Prostate gland (tissue), 2 donors: ENCODE data around the gene CDC42BPA. TPM values are rescaled to one million over a fixed set of nuclear protein-coding genes. Genes with fewer than 3 reads are reported as not detected.
"Not testable (repeated sequence)": the region's sequence is repeated elsewhere in the genome, so short reads cannot be mapped to it uniquely, and the experiment has no call there.

Source experiments
- DNase-seq: peaks from one replicate; pipeline ENCODE4 v3.0.0-alpha.2; 2019; ENCODE audit warnings: low spot score
- H3K27ac ChIP-seq, 2 donors: fragments of 200-600 bp; sonication (generic); 2 replicates each; pipeline ENCODE4 v1.5.1; 2017 to 2019
- H3K27me3 ChIP-seq: fragments of 200-600 bp; sonication (generic); replicated peaks from 2 replicates; pipeline ENCODE4 v1.5.1; 2019; ENCODE audit not compliant: insufficient read depth
- H3K36me3 ChIP-seq, 2 donors: fragments of 200-600 bp; sonication (generic); 1 replicate in 1 of 2; 2 replicates in 1 of 2; pipeline versions ENCODE4 v1.5.1 to v1.8.1; 2017 to 2019
- H3K4me1 ChIP-seq: fragments of 200-600 bp; sonication (generic); replicated peaks from 2 replicates; pipeline ENCODE4 v1.5.1; 2019
- H3K4me3 ChIP-seq, 2 donors: fragments of 200-600 bp; sonication (generic); 2 replicates each; pipeline ENCODE4 v1.5.1; 2017 to 2019
- H3K9me3 ChIP-seq: fragments of 200-600 bp; sonication (generic); 2 replicates; pipeline ENCODE4 v1.5.1; 2017
- POLR2A ChIP-seq: fragments of 450-650 bp; IDR thresholded peaks from one replicate; pipeline ENCODE4 v1.6.1; 2016; ENCODE audit warnings: antibody characterized with exemption, mild to moderate bottlenecking
- POLR2AphosphoS5 ChIP-seq: sonication (generic); formaldehyde crosslinking; IDR thresholded peaks from one replicate; pipeline ENCODE4 v1.6.1; 2017; ENCODE audit warnings: antibody characterized with exemption
- WGBS: methylation state at CpG from one replicate; pipeline ENCODE4 v1.1.5; 2018; 5-methylcytosine and 5-hydroxymethylcytosine counted together
- intact Hi-C: fragments of 100-400 bp; cut with DNase I; formaldehyde crosslinking; loops from one replicate; pipeline ENCODE4 v1.14.2; 2022
- total RNA-seq, 2 donors: library from RNA; depleted of rRNA; stranded (reverse); fragments of >200 nt; gene quantifications; one replicate each; pipeline ENCODE4 v1.1.0, GENCODE V29; 2016
- TF ChIP-seq, protein P1 (sequence below), 4 experiments: fragments of 200-600 bp in 2 of 4; fragments of 450-650 bp in 2 of 4; sonication (generic) in 2 of 4; IDR thresholded peaks; 1 replicate in 3 of 4; 2 replicates in 1 of 4; pipeline ENCODE4 v1.5.1; 2016 to 2019; ENCODE audit warnings: antibody characterized with exemption in 4 of 4, mild to moderate bottlenecking in 2 of 4, moderate library complexity in 2 of 4

The CDC42BPA gene
- total RNA-seq, 2 donors from 2014 or later: 31.3 to 76.9 TPM

DNA sequence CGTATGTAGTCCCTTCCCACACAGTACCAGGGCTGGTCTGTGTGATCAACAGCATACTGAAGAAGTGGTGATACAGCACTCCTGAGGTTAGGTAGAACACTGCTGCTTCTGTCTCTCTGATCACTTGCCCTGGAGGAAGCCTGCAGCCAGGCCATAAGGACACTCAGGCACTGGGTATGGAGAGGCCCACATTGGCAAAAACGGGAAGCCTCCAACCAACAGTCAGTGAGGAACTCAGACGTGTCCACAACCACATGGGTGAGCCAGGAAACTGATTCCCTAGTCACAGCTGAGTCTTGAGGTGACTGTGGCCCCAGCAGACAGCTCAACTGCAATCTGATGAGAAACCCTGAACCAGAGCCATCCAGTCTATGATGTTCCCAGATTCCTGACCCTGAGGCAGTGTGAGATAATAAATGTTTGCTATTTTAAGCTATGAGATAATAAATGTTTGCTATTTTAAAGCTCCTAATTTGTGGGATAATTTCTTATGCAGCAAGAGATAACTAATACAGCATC lies 315.7 kb downstream of the CDC42BPA start:
- DNase-seq: no peak
- H3K4me1 ChIP-seq: no peaks in the 10 kb centered on the region
- intact Hi-C loops: no loop called here

DNA sequence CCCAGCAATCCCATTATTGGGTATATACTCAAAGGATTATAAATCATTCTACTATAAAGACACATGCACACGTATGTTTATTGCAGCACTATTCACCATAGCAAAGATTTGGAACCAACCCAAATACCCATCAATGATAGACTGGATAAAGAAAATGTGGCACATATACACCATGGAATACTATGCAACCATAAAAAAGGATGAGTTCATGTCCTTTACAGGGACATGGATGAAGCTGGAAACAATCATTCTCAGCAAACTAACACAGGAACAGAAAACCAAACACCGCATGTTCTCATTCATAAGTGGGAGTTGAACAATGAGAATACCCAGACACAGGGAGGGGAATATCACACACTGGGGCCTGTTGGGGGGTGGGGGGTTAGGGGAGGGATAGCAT lies 318.7 kb downstream of the CDC42BPA start:
- H3K9me3 ChIP-seq, intact Hi-C loops, H3K27ac ChIP-seq, H3K4me1 ChIP-seq, DNase-seq, H3K4me3 ChIP-seq, H3K36me3 ChIP-seq, H3K27me3 ChIP-seq: not testable (repeated sequence)
- WGBS: 94% methylated on average over 2 of the region's 2 CpGs

More for the DNA sequence above, 315.7 kb downstream of the CDC42BPA start:
- Histone ChIP-seq H3K27me3 (no peaks in the 10 kb centered on the region), H3K27ac (no peak overlapping the region), H3K4me3 (no peak overlapping the region), H3K9me3 (no peaks in the 10 kb centered on the region), H3K36me3 (no peaks in the 10 kb centered on the region)
- TF ChIP-seq POLR2A (no peak), POLR2AphosphoS5 (no peak)
- TF ChIP-seq, protein P1, sequence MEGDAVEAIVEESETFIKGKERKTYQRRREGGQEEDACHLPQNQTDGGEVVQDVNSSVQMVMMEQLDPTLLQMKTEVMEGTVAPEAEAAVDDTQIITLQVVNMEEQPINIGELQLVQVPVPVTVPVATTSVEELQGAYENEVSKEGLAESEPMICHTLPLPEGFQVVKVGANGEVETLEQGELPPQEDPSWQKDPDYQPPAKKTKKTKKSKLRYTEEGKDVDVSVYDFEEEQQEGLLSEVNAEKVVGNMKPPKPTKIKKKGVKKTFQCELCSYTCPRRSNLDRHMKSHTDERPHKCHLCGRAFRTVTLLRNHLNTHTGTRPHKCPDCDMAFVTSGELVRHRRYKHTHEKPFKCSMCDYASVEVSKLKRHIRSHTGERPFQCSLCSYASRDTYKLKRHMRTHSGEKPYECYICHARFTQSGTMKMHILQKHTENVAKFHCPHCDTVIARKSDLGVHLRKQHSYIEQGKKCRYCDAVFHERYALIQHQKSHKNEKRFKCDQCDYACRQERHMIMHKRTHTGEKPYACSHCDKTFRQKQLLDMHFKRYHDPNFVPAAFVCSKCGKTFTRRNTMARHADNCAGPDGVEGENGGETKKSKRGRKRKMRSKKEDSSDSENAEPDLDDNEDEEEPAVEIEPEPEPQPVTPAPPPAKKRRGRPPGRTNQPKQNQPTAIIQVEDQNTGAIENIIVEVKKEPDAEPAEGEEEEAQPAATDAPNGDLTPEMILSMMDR (IDR thresholded peaks at IDR 0.05): no peak
- WGBS: 59% methylated on average over 3 of the region's 3 CpGs

DNA sequence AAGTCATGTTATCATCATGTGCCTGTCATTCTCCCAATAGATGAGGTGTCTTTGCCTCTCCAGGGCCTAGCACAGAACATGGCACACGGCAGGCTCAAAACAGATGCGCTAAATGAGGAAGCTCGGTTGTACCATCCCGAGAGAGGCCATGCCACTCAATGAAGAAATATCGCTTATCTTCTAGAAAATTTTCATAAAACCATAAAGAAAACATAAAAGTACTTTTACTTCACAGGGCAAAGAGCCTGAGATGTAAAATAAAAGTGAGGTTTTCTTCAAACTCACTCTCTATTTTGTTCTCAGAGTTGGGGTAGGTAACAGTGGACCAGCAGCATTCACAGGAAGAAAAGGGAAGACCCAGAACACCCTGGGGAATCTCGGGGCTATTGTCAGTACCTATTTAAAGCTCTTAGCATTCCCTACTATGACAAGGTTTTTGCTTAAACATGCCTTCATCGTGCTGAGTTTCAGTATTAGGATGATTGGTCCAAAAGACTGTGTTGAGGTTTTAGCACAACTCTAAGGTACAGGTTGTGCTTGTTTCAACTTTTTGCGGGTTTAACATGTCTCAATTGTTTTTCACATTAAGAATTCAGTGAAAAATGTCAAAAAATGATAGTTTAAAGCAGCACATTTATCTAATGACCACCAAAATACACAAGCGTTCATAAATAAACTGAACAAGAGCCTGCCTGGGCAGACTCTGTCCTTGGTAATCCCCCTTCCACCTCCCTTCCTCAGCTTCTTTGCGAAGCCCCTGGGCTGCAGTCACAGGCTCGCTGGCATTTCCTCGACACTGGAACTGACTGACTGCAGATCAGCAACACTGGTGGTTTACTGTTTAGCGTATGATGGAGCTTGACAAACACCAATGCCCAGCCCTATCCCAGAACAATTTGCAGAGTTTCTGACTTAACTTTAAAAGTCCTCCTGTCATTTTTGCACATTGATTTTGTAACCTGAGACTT lies 322.6 kb downstream of the CDC42BPA start:
- Histone ChIP-seq H3K27me3 (no peaks in the 10 kb centered on the region), H3K9me3 (no peaks in the 10 kb centered on the region), H3K36me3 (no peaks in the 10 kb centered on the region), H3K27ac (no peak overlapping the region), H3K4me3 (no peak overlapping the region), H3K4me1 (no peaks in the 10 kb centered on the region)
- DNase-seq: no peak
- intact Hi-C loops: no loop called here
- no peak for TF ChIP-seq POLR2A
- TF ChIP-seq POLR2AphosphoS5: no peak
- TF ChIP-seq, protein P1 (IDR thresholded peaks at IDR 0.05): no peak
- 60% methylated on average over 13 of the region's 13 CpGs for WGBS

DNA sequence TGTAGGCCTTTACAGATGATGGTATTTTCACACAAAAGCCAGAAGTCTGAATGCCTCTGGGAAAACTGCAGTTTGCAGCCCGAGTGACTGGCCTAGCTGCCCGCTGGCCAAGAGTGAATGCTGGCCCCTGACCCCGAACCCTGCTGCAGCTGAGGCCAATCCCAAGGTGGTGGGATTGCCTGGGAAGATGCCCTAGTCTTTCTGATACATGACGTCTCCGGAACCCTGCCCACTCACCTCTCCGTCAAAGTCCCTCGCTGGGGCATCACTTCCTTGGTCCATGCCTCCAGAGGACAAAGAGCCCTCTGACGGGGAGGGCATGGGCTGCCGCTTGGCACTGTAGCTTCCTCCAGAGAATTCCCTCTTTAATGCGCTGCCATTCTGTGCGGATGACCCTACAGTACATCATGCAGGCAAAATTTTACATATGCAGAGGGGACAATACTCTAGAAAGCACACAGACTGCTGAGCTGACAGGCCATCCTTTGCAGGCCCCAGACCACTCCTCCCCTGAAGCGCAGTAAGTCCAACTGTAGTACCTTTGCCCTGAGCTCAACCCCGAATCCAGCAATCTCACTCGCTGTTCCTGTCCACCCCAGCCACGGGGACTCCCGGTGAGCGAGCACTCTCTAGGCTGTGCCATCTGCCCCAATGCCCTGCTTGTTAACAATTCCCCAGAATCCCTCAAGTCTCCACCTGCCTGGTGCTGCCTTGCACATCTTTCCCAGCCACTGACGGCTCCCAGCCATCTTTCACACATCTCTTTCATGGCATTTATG lies 323.5 kb downstream of the CDC42BPA start:
- intact Hi-C loops: no loop called here
- Histone ChIP-seq H3K36me3 (no peaks in the 10 kb centered on the region), H3K9me3 (no peaks in the 10 kb centered on the region), H3K27ac (no peak overlapping the region), H3K27me3 (no peaks in the 10 kb centered on the region), H3K4me3 (no peak overlapping the region), H3K4me1 (peaks cover 2% of the 10 kb centered on the region)
- DNase-seq: no peak
- 86% methylated on average over 18 of the region's 18 CpGs for WGBS
- no peak for TF ChIP-seq POLR2AphosphoS5
- TF ChIP-seq, protein P1 (IDR thresholded peaks at IDR 0.05): no peak
- TF ChIP-seq POLR2A: no peak

DNA sequence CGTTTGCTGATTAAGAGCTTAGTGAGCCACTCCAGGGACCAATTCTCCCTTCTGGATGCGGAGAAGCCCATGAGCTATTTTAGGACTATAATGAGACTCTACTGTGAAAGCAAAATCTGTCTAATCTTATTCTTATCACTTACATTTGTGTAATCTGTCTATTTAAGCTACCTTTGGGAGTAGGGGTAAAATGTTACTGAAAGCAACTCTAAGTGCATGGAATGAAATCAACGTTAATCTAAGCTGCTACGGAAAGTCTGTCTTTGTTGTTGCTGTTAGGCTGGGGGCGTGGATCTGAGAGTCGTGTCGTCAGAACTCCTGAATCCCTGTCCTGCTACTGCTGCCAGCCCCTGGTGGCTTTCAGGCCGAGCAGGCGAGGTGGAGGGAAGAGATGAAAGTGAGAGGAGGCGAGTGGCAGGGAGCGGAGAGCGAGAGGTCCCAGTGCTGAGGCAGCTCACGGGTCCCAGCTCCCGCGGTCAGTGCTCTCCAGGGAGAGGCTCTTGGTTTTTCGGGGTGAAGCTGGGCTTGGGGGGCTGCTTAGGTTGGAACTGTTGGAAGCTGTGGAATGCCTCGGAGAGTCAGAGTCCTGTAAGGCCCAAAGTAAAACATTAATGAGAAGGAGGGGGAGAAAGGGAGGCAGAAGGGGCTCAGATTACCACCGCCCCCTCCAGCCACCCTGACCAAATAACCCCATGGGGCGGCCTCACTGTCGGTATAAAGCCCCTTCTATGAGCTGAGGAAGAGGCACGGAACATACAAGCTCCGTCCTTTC lies 324.3 kb downstream of the CDC42BPA start:
- intact Hi-C loops: no loop called here
- Histone ChIP-seq H3K4me1 (peaks cover 10% of the 10 kb centered on the region), H3K36me3 (no peaks in the 10 kb centered on the region), H3K27ac (no peak overlapping the region), H3K27me3 (no peaks in the 10 kb centered on the region), H3K4me3 (no peak overlapping the region), H3K9me3 (no peaks in the 10 kb centered on the region)
- DNase-seq: no peak
- WGBS: 71% methylated on average over 22 of the region's 22 CpGs
- TF ChIP-seq POLR2AphosphoS5: no peak
- no peak for TF ChIP-seq POLR2A
- TF ChIP-seq, protein P1 (IDR thresholded peaks at IDR 0.05): no peak
